ENCODE measurements around the gene TTC34.

The TTC34 gene

GRCh38 chr1:2835650-2836159 lies 34.2 kb upstream of the TTC34 start:
- Histone ChIP-seq H3K36me3 (ENCODE audit: control insufficient read depth, insufficient read depth, low read length) (no peaks in the 10 kb centered on the region; the same call in 1 of the 2 replicates), H3K9me3 (ENCODE audit: control insufficient read depth, insufficient read depth, low read length) (peaks cover 39% of the 10 kb centered on the region), H3K27me3 (ENCODE audit: control insufficient read depth, insufficient read depth, low read length) (no peaks in the 10 kb centered on the region), H3K4me3 (ENCODE audit: low read length) (no peak overlapping the region), H3K4me1 (ENCODE audit: control insufficient read depth, insufficient read depth, low read length) (no peaks in the 10 kb centered on the region), H3K27ac (ENCODE audit: low read length) (no peak overlapping the region)
- WGBS (ENCODE audit: insufficient coverage, insufficient read length) = no CpG with 5 or more reads among the region's 10 CpGs
- DNase-seq (ENCODE audit: low read depth, low spot score) = no peak

GRCh38 chr1:2834741-2835564 lies 33.5 kb upstream of the TTC34 start:
- peaks cover 41% of the 10 kb centered on the region for H3K9me3 ChIP-seq (ENCODE audit: control insufficient read depth, insufficient read depth, low read length)
- no peaks in the 10 kb centered on the region; the same call in 1 of the 2 replicates for H3K36me3 ChIP-seq (ENCODE audit: control insufficient read depth, insufficient read depth, low read length)
- no peak overlapping the region for H3K4me3 ChIP-seq (ENCODE audit: low read length)
- no peak overlapping the region for H3K27ac ChIP-seq (ENCODE audit: low read length)
- WGBS (ENCODE audit: insufficient coverage, insufficient read length) = no CpG with 5 or more reads among the region's 27 CpGs
- no peak for DNase-seq (ENCODE audit: low read depth, low spot score)
- no peaks in the 10 kb centered on the region for H3K4me1 ChIP-seq (ENCODE audit: control insufficient read depth, insufficient read depth, low read length)
- H3K27me3 ChIP-seq (ENCODE audit: control insufficient read depth, insufficient read depth, low read length) = no peaks in the 10 kb centered on the region

GRCh38 chr1:2834146-2834475 lies 32.6 kb upstream of the TTC34 start:
- H3K36me3 ChIP-seq (ENCODE audit: control insufficient read depth, insufficient read depth, low read length) = no peaks in the 10 kb centered on the region; the same call in 1 of the 2 replicates
- no peaks in the 10 kb centered on the region for H3K27me3 ChIP-seq (ENCODE audit: control insufficient read depth, insufficient read depth, low read length)
- WGBS (ENCODE audit: insufficient coverage, insufficient read length) = no CpG with 5 or more reads among the region's 15 CpGs
- no peak overlapping the region for H3K27ac ChIP-seq (ENCODE audit: low read length)
- no peak for DNase-seq (ENCODE audit: low read depth, low spot score)
- H3K4me1 ChIP-seq (ENCODE audit: control insufficient read depth, insufficient read depth, low read length) = no peaks in the 10 kb centered on the region
- H3K9me3 ChIP-seq (ENCODE audit: control insufficient read depth, insufficient read depth, low read length) = peaks cover 44% of the 10 kb centered on the region
- no peak overlapping the region for H3K4me3 ChIP-seq (ENCODE audit: low read length)

- DNase-seq (ENCODE audit: low read depth, low spot score) = no peak
- WGBS (ENCODE audit: insufficient coverage, insufficient read length) = no CpG with 5 or more reads among the region's 20 CpGs
- H3K9me3 ChIP-seq (ENCODE audit: control insufficient read depth, insufficient read depth, low read length) = peaks cover 47% of the 10 kb centered on the region
- no peak overlapping the region for H3K27ac ChIP-seq (ENCODE audit: low read length)
- no peak overlapping the region for H3K4me3 ChIP-seq (ENCODE audit: low read length)
- H3K4me1 ChIP-seq (ENCODE audit: control insufficient read depth, insufficient read depth, low read length) = no peaks in the 10 kb centered on the region
- no peaks in the 10 kb centered on the region; the same call in 1 of the 2 replicates for H3K36me3 ChIP-seq (ENCODE audit: control insufficient read depth, insufficient read depth, low read length)
- no peaks in the 10 kb centered on the region for H3K27me3 ChIP-seq (ENCODE audit: control insufficient read depth, insufficient read depth, low read length)
Measured at GRCh38 chr1:2833454-2834145, 32.1 kb upstream of the TTC34 start.

GRCh38 chr1:2832506-2833453 lies 31.3 kb upstream of the TTC34 start:
- Histone ChIP-seq H3K27ac (ENCODE audit: low read length) (no peak overlapping the region), H3K27me3 (ENCODE audit: control insufficient read depth, insufficient read depth, low read length) (no peaks in the 10 kb centered on the region), H3K9me3 (ENCODE audit: control insufficient read depth, insufficient read depth, low read length) (peaks cover 48% of the 10 kb centered on the region), H3K4me3 (ENCODE audit: low read length) (no peak overlapping the region), H3K4me1 (ENCODE audit: control insufficient read depth, insufficient read depth, low read length) (no peaks in the 10 kb centered on the region), H3K36me3 (ENCODE audit: control insufficient read depth, insufficient read depth, low read length) (no peaks in the 10 kb centered on the region; the same call in 1 of the 2 replicates)
- DNase-seq (ENCODE audit: low read depth, low spot score) = no peak
- WGBS (ENCODE audit: insufficient coverage, insufficient read length) = no CpG with 5 or more reads among the region's 28 CpGs

GRCh38 chr1:2831596-2832212 lies 30.2 kb upstream of the TTC34 start:
- H3K27ac ChIP-seq (ENCODE audit: low read length) = no peak overlapping the region
- no peaks in the 10 kb centered on the region; the same call in 1 of the 2 replicates for H3K36me3 ChIP-seq (ENCODE audit: control insufficient read depth, insufficient read depth, low read length)
- H3K9me3 ChIP-seq (ENCODE audit: control insufficient read depth, insufficient read depth, low read length) = peaks cover 52% of the 10 kb centered on the region
- no peaks in the 10 kb centered on the region for H3K27me3 ChIP-seq (ENCODE audit: control insufficient read depth, insufficient read depth, low read length)
- WGBS (ENCODE audit: insufficient coverage, insufficient read length) = no CpG with 5 or more reads among the region's 12 CpGs
- no peak overlapping the region for H3K4me3 ChIP-seq (ENCODE audit: low read length)
- no peaks in the 10 kb centered on the region for H3K4me1 ChIP-seq (ENCODE audit: control insufficient read depth, insufficient read depth, low read length)
- no peak for DNase-seq (ENCODE audit: low read depth, low spot score)

GRCh38 chr1:2830761-2831425 lies 29.4 kb upstream of the TTC34 start:
- no peak for DNase-seq (ENCODE audit: low read depth, low spot score)
- H3K9me3 ChIP-seq (ENCODE audit: control insufficient read depth, insufficient read depth, low read length) = peaks cover 58% of the 10 kb centered on the region
- no CpG with 5 or more reads among the region's 20 CpGs for WGBS (ENCODE audit: insufficient coverage, insufficient read length)
- no peak overlapping the region for H3K4me3 ChIP-seq (ENCODE audit: low read length)
- no peaks in the 10 kb centered on the region; the same call in 1 of the 2 replicates for H3K36me3 ChIP-seq (ENCODE audit: control insufficient read depth, insufficient read depth, low read length)
- no peaks in the 10 kb centered on the region for H3K27me3 ChIP-seq (ENCODE audit: control insufficient read depth, insufficient read depth, low read length)
- H3K4me1 ChIP-seq (ENCODE audit: control insufficient read depth, insufficient read depth, low read length) = no peaks in the 10 kb centered on the region
- H3K27ac ChIP-seq (ENCODE audit: low read length) = no peak overlapping the region

GRCh38 chr1:2829846-2830615 lies 28.5 kb upstream of the TTC34 start:
- Histone ChIP-seq H3K36me3 (ENCODE audit: control insufficient read depth, insufficient read depth, low read length) (no peaks in the 10 kb centered on the region; the same call in 1 of the 2 replicates), H3K9me3 (ENCODE audit: control insufficient read depth, insufficient read depth, low read length) (peaks cover 58% of the 10 kb centered on the region), H3K27me3 (ENCODE audit: control insufficient read depth, insufficient read depth, low read length) (no peaks in the 10 kb centered on the region), H3K4me1 (ENCODE audit: control insufficient read depth, insufficient read depth, low read length) (no peaks in the 10 kb centered on the region), H3K27ac (ENCODE audit: low read length) (no peak overlapping the region), H3K4me3 (ENCODE audit: low read length) (no peak overlapping the region)
- DNase-seq (ENCODE audit: low read depth, low spot score) = no peak
- WGBS (ENCODE audit: insufficient coverage, insufficient read length) = no CpG with 5 or more reads among the region's 23 CpGs
